ENCODE data around the gene MPV17. TPM values are rescaled to one million over a fixed set of nuclear protein-coding genes. Genes with fewer than 3 reads are reported as not detected.

MPV17 gene
- total RNA-seq, 1 experiment from 2014 or later: 59.4 TPM

DNA sequence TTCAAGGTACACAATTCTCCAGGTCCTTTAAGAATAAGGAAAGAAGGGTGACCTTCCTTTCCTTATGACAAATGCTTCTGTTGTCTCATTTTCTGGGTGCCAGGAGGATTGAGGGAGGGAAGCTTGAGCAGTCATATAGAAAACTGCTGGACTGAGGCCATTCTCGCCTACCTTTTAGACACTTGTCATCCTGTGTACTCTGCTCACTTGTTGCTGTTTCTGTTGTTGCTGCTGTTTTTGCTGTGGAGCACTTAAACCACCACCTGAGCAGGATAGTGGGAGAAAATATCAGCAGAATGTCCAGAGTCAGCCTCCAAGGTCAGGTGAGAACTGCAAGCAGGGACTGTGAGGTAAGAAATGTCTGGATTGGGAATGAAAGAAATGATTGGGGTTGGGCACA, 44.9 kb downstream of the MPV17 start:
- no peak overlapping the region for H4K5ac ChIP-seq (ENCODE audit: insufficient read length, low read depth, low read length)
- no peak overlapping the region for H2AFZ ChIP-seq (ENCODE audit: low read length)
- H3T11ph ChIP-seq (ENCODE audit: low read length): no peak overlapping the region
- TF ChIP-seq, protein P1, sequence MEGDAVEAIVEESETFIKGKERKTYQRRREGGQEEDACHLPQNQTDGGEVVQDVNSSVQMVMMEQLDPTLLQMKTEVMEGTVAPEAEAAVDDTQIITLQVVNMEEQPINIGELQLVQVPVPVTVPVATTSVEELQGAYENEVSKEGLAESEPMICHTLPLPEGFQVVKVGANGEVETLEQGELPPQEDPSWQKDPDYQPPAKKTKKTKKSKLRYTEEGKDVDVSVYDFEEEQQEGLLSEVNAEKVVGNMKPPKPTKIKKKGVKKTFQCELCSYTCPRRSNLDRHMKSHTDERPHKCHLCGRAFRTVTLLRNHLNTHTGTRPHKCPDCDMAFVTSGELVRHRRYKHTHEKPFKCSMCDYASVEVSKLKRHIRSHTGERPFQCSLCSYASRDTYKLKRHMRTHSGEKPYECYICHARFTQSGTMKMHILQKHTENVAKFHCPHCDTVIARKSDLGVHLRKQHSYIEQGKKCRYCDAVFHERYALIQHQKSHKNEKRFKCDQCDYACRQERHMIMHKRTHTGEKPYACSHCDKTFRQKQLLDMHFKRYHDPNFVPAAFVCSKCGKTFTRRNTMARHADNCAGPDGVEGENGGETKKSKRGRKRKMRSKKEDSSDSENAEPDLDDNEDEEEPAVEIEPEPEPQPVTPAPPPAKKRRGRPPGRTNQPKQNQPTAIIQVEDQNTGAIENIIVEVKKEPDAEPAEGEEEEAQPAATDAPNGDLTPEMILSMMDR (conservative IDR thresholded peaks at IDR 0.05): no peak
- no peak for DNase-seq
- H3K27ac ChIP-seq (ENCODE audit: insufficient read length, low read depth, low read length): no peak overlapping the region
- no peak overlapping the region for H3K27ac Mint-ChIP-seq
- H3K27me3 ChIP-seq (ENCODE audit: insufficient read depth, low read length): no peaks in the 10 kb centered on the region
- no peak overlapping the region for H3K14ac ChIP-seq (ENCODE audit: insufficient read depth, low read length)
- no peak overlapping the region for H2AK5ac ChIP-seq (ENCODE audit: insufficient read length, low read length)
- no peak overlapping the region for H2BK20ac ChIP-seq (ENCODE audit: low read depth, low read length, poor library complexity, severe bottlenecking)
- H3K4ac ChIP-seq (ENCODE audit: low read depth, low read length): no peak overlapping the region
- H3K9me3 ChIP-seq (ENCODE audit: control insufficient read depth, low read depth, low read length): no peaks in the 10 kb centered on the region
- H3K4me1 ChIP-seq (ENCODE audit: insufficient read depth, low read length): peaks cover 10% of the 10 kb centered on the region; the same call in 1 of the 2 replicates
- H2BK120ac ChIP-seq (ENCODE audit: low read depth, low read length, poor library complexity, severe bottlenecking): no peak overlapping the region
- no CpG with 5 or more reads among the region's 1 CpG for WGBS (ENCODE audit: extremely low coverage, insufficient read length, low lambda C conversion rate)
- no peaks in the 10 kb centered on the region for H3K9me3 Mint-ChIP-seq
- H3K4me3 Mint-ChIP-seq: no peak overlapping the region
- no peaks in the 10 kb centered on the region for H4K20me1 ChIP-seq (ENCODE audit: control insufficient read depth, insufficient read depth, insufficient read length)
- H4K91ac ChIP-seq (ENCODE audit: insufficient read length, low read depth, low read length): no peak overlapping the region
- H3K4me1 Mint-ChIP-seq: peaks cover 35 to 48% of the 10 kb centered on the region in 2 experiments
- no peaks in the 10 kb centered on the region for H3K79me1 ChIP-seq (ENCODE audit: insufficient read depth, low read depth, low read length, poor library complexity, severe bottlenecking)
- no peak overlapping the region for H3K4me2 ChIP-seq (ENCODE audit: insufficient read depth, insufficient read length, low read length)
- peaks cover 54% of the 10 kb centered on the region for H3K27me3 Mint-ChIP-seq (ENCODE audit: low read depth)
- H3K23me2 ChIP-seq (ENCODE audit: insufficient read length, low read depth, low read length, poor library complexity, severe bottlenecking): peaks cover 6% of the 10 kb centered on the region
- H3K9ac ChIP-seq (ENCODE audit: extremely low read depth, insufficient read length, low read length): no peak overlapping the region
- no peaks in the 10 kb centered on the region for H3K79me2 ChIP-seq (ENCODE audit: insufficient read depth, low read length)
- H2BK15ac ChIP-seq (ENCODE audit: low read depth, low read length): no peak overlapping the region
- H2BK5ac ChIP-seq (ENCODE audit: insufficient read length, low read length): no peak overlapping the region
- H3K36me3 Mint-ChIP-seq (ENCODE audit: insufficient read depth in 1 of 3, low read depth in 3 of 3): no peaks in the 10 kb centered on the region
- no peak overlapping the region for H3K23ac ChIP-seq (ENCODE audit: insufficient read length, low read depth, low read length)
- no peak overlapping the region for H4K8ac ChIP-seq (replicated peaks; ENCODE audit: insufficient read length, low read depth, low read length)
- H3K18ac ChIP-seq (ENCODE audit: insufficient read length, low read depth, low read length): no peak overlapping the region
- H3K56ac ChIP-seq (ENCODE audit: insufficient read length, low read depth, low read length): no peak overlapping the region
- no peak overlapping the region for H2BK12ac ChIP-seq (ENCODE audit: insufficient read length, low read depth, low read length)
